COLO668 (cell line): ENCODE measurements around the gene ADCY4.
"Not testable (repeated sequence)": the region's sequence is repeated elsewhere in the genome, so short reads cannot be mapped to it uniquely, and the experiment has no call there.

Experiments
- DNase-seq: peaks from one replicate; lab custom pipeline; 2025; ENCODE audit not compliant: unreplicated experiment; lab: John Stamatoyannopoulos, UW

The ADCY4 gene

DNA sequence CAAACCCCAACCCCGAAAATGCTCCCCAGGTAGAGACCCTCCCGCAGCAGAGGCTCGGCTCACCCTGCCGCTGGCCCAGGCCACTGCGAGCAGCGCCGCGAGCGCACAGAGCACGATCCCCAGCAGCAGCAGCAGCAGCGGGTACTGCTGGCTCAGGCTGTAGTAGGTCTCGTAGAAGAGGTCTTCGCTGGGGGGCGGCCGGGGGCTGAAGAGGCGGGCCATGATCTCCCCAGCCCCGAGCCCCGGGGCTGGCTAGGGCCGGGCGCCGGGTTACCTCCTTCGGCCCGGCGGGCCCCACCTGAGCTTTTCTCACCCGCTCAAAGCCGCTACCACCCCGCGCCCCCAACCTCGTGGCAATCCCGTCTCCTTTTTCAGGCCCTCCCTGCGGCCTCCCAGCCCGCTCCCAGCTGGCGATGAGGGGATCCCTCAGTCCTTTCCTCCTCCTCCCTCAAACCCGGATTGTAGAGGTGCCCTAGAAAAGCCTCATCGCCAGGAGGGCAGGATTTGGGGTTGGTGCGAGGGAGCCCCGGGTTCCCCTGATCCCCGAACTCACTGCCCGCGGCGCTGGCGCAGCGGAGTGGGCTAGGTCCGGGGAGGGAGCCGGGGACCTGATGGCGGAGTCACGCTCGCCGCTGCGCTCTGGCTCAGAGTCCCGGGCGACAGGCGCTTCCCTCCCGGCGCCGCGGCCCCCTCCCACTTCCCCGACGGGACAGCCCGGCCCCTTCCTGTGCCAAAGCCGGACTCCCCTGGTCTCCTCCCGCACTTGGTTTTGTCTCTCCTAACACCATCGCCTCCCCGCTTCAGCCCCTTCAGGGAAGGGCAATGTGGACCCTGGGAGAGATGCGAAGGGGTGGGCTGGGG is at the start of gene ADCY4:
ADCY4 (minus strand) TSS at position 641 of the 861 bp plus-strand sequence; CDS start at position 222, 419 bp downstream.
- no peak for DNase-seq

DNA sequence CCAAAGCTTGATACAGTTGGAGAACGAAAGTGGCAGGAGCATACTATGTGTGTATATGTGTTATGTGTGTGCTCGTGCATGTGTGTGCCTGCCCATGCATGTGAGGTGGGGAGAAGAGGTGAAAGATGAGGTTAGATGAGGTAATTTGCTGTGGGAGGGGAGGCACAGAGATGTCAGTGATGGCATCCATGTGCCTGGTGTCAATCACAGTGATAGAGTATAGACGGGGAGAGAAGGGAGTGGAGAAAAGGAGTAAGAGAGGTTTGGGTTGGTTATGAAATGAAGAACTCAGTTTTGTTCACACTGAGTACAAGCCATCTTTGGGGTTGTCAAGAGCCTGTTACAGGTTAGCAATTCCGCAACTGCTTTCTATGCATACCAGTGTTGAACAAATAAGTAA is 49.3 kb upstream of the ADCY4 start:
- DNase-seq, result no peak

DNA sequence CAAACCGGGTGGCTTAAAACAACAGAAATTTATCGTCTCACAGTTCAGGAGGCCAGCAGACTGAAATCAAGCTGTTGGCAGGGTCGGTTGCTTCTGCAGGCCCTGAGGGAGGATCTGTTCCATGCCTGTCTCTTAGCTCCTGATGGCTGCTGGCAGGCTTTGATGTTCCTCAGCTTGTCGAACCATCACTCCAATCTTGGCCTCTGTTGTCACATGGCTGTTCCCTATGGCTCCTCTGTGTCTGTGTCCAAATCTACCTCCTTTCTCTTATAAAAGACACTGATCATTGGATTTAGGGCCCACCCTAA is 47.1 kb upstream of the ADCY4 start:
- DNase-seq, result no peak

DNA sequence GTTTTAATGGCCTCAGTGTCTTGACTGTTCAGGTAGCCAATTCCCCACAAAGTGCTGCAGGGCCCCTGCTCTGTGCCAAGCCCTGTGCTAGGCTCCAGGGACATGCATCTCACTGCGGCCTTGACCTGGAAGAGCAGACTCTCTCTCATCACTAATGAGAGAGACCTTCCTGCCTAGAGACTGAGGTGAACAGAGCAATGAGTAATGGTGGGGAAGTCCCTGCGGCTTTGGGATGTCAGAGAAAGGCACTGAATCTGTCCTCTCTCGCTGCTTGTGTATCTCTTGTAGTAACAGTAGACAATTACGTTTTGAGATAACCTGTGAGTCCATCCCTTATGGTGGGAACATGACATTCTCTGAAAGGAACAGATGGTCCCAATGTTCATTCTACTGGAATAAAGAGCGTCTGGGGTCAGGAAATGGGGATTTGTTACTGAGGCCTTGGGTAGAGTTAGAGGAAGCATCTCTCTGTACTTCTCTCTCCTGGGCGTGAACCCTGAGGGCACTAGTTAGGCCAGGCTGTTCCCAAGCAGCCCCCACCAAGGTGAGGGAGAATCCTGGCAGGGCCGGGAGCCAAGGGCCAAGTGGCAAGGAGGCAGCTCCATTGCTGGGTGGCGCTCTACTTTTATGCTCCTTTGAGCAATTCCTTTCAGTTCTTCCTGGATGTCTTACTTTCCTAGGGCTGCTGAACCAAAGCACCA is 46.6 kb upstream of the ADCY4 start:
- DNase-seq, result no peak

DNA sequence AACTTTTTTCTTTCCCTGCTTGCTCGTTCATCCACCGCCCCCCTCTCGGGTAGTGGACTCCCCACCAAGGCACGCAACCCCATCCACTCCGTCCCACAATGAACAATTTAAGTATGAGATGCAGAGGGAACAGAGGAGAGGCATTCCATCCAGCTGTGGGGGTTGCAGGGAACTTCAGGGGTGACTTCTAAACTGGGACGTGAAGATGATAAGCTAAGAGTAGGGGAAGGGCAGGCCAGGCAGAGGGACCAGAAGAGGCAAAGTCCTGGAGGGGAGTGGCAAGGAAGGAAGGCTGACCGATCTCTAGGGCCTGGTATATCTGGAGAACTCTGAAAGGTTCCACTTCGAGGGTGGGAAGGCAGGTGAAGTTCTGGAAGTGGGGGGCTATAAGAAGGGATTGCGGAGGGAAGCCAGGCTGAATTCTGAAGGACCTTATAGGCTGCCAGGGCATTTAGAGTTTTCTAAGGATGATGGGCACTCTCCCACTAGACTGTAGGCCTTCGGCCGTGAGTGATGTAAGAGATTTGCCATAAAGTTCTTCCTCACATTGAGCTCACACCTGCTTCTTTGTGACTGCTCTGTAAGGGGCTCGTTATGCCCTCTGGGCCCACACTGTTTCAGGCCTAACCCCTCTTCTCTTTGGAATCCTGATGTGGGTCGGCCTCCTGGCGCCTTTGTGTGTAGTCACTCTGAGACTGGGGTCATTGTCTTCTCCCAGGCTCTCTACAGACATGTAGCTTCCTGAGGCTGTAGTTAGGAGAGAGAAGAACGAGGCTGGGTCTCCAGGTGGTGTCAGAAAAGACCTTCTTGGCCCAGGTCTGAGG is 45.2 kb upstream of the ADCY4 start:
- no peak for DNase-seq

DNA sequence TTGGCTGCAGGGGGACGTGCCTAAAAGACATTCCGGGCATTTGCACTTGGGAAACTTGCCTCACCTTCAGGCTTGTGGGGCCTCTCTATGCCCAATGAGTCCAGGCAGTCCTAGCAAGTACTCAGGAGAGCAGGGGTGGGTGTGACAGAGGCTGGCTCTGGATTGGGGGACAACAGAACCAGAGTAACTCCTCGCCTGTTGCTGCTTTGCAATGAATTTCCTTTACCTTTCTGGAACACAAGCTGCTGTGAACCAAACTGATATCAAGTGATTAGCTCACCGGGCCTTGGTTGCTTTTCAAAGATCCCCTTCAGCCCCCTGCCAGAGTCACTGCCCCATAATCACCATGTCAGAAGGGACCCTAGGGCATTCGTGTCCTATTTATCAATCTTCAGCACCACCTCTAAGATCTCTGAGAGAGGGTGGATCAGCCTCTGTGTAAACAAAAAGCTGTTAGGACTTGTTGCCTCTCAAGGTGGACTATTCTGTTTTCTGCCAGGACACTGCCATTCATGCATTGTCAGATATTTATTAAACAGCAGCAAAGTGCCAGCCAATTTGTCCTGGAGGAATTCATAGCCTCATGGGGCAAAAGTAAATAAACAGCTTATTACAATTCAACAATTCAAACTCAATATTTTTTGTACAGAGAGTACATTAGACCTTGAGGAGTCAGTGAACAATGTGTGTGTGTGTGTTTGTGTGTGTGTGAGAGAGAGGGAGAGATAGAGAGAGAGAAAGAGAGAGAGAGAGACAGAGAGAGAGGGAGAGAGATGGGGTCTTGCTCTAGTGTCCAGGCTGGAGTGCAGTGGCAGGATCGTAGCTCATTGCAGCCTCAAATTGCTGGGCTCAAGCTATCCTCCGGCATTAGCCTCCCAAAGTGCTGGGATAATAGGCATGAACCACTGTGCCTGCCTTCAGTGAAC is 44.4 kb upstream of the ADCY4 start:
- no peak for DNase-seq

DNA sequence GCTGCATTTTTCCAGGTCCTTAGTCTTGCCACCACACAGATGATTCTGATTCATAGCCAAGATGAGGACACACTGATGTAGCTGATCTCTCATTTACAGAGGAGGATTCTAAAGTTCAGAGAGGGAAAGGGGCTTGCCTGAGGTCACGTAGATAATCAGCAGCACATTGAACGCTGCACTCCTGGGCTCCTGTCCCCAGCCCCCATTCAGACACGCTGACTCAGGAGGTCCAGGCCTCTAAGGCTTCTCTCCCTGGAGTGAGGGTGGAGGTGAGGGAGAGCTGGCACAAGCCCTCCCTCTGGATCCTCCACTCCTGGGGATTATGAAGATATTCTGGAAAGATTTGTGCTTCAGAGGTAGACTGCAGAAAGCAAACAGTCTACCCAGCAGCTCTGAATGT is 43.5 kb upstream of the ADCY4 start:
- no peak for DNase-seq

DNA sequence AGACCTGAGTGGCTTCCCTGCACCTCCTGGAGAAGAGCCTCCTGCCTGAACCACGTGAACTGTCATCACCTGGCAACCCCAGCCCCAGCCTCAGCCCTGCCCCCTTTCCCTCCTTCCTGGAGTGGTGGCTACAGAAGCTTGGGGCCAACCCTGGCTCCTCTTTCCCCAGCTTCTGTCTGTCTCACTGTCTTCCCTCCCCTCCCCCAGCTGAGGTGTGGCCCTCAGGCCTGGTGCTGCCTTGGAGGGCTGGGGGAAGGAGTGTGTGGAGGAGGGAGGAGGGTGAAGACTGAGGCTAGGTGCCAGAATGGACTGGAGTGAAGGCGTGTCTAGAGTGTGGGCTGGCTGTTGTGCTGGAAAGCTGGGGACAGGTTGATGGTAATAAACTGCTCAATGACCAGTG is 42.8 kb upstream of the ADCY4 start:
- DNase-seq, result peak; percentile 29

DNA sequence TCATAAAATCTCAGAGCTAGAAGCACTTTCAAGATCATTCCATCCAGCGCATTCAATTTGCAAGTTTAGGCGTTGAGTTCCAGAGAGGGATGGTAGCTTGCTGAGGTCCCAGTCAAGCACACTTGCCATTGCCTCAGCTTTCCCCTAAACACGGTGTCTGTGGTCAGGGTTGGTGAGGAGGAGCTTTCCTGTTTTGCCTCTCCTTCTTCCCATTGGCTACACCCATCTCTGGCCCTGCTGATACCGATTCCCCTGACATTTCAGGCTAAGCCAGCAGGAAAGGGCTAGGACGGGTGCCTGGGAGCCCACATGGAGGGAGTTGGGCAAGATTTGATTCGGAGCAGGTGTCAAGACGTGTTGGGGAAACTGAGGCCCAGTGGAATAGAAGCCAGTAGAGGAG is 42.3 kb upstream of the ADCY4 start:
- DNase-seq, result no peak

DNA sequence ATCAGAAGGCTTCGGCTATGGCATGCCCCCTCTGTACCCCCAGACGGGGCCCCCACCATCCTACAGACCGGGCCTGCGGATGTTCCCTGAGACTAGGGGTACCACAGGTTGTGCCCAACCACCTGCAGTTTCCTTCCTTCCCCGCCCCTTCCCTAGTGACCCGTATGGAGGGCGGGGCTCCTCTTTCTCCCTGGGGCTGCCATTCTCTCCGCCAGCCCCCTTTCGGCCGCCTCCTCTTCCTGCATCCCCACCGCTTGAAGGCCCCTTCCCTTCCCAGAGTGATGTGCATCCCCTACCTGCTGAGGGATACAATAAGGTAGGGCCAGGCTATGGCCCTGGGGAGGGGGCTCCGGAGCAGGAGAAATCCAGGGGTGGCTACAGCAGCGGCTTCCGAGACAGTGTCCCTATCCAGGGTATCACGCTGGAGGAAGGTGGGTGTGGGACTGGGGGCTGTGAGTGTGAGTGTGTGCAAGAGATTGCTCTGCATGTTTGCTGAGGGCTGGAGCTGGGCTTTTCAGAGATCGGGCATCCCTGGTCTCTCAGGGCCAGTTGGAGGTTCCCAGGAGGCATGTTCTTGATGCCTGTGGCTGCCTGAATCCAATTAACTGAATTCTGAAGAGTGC is 41.7 kb upstream of the ADCY4 start:
- DNase-seq, result no peak

DNA sequence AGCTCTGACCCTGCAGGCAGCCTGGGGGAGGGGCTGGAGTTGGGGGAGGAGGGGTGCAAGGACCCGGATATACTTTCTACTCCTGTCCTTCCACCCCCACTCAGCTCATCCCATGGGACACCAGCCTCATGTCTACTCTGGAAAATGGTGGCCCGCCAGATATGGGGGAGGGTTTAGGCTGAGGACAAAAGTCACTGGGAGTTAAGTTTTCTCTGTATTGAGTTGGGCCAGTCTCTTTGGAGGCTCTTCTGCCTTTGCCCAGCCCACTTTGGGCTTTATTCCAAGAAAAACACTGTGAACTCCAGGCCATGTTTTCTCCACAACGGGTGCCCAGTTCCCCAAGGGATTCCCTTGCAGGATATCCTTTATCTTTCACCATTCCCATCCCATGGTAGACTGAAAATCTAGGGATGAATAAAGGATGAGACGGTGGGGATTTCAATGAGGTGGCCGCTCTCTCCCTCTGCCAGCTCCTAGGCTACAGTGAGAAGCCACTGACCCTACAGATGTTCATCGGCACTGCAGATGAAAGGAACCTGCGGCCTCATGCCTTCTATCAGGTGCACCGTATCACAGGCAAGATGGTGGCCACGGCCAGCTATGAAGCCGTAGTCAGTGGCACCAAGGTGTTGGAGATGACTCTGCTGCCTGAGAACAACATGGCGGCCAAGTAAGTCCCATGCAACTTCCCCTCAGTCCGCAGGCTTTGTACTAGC is 38.0 kb upstream of the ADCY4 start:
- no peak for DNase-seq

DNA sequence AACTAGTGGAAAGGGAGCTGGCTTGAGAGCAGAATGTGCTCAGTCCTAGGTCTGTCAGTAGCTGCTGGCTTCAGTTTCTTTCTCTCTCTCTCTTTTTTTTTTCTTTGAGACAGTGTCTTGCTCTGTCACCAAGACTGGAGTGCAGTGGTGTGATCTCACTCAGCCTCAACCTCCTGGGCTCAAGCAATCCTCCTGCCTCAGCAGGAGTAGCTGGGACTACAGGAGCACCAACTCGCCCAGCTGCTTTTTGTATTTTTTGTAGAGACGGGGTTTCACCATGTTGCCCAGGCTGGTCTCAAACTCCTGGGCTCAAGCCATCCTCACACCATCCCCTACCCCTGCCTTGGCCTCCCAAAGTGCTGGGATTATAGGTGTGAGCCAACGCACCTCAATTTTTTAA is 36.7 kb upstream of the ADCY4 start:
- not testable (repeated sequence) for DNase-seq

DNA sequence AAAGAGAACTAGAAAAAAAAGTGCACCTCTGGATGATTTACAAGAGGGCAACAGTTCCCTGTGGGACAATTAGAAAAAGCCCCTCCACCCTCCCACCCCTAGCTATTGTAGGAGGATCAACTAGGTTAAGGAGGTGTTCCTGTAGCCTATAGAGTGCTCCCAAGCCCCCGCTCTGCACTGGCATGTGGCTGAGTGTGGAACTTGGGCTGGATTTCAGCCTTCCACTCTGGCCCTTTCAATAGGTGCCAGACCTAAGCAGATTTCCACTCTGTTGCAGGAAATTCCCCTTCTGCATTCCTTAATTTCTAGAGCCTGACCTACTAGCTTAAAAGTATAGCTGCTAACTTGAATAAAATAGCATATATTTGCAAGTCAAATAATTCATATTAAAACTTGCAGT is 35.9 kb upstream of the ADCY4 start:
- DNase-seq, result no peak

DNA sequence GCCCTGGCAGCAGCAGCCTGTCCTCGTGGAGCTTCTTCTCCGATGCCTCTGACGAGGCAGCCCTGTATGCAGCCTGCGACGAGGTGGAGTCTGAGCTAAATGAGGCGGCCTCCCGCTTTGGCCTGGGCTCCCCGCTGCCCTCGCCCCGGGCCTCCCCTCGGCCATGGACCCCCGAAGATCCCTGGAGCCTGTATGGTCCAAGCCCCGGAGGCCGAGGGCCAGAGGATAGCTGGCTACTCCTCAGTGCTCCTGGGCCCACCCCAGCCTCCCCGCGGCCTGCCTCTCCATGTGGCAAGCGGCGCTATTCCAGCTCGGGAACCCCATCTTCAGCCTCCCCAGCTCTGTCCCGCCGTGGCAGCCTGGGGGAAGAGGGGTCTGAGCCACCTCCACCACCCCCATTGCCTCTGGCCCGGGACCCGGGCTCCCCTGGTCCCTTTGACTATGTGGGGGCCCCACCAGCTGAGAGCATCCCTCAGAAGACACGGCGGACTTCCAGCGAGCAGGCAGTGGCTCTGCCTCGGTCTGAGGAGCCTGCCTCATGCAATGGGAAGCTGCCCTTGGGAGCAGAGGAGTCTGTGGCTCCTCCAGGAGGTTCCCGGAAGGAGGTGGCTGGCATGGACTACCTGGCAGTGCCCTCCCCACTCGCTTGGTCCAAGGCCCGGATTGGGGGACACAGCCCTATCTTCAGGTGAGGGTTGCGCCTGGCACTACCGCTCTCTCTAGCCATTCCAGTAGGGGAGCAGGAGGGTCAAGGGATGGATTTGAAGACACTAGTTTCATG is 35.2 kb upstream of the ADCY4 start:
- DNase-seq, result no peak

DNA sequence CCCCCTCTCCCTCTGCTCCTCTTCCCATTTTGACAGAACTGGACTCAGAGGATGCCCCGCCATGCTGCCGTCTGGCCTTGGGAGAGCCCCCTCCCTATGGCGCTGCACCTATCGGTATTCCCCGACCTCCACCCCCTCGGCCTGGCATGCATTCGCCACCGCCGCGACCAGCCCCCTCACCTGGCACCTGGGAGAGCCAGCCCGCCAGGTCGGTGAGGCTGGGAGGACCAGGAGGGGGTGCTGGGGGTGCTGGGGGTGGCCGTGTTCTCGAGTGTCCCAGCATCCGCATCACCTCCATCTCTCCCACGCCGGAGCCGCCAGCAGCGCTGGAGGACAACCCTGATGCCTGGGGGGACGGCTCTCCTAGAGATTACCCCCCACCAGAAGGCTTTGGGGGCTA is 34.6 kb upstream of the ADCY4 start:
- DNase-seq, result no peak

DNA sequence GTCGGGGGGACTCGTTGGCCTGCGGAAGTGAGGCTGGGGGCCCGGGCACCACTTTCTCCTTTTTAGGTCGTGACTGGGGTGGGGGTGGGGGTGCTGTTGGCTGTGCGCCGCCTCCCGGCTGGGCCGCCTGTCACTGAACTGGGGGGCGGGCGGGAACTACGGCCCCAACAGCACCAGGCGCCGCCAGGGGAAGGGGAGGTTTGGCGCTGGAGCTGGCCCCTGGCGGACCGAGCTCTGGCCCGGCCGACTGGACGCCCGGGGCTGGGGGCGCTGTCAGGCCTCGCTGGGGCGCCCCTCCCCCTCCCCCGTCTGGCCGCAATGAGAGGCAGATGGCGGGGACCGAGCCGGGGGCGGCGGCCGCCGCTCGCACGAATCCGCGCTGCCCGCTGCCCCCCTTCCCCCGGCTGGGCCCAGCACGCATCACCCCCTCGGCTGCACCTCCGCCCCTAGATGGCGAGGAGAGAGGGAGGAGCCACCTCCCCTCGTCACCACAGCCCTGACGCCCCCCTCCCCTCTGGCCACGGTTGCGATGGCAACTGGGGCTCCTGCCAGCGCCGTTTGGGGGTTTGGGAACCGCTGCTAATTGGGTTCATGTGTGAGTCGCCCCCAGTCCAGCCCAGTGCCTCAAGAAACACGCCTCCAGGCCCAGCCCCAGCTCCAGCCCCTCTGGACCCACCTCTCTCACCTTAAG is 33.8 kb upstream of the ADCY4 start:
- peak; percentile 74 for DNase-seq

DNA sequence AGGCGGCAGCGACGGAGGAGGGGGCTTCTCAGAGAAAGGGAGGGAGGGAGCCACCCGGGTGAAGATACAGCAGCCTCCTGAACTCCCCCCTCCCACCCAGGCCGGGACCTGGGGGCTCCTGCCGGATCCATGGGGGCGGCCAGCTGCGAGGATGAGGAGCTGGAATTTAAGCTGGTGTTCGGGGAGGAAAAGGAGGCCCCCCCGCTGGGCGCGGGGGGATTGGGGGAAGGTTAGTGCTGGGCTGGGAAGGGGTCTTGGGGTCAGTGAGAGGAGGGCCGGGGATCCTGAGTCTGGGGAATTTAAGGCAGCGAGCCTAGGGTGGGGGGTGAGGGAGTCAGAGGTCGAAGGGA is 33.3 kb upstream of the ADCY4 start:
- no peak for DNase-seq

DNA sequence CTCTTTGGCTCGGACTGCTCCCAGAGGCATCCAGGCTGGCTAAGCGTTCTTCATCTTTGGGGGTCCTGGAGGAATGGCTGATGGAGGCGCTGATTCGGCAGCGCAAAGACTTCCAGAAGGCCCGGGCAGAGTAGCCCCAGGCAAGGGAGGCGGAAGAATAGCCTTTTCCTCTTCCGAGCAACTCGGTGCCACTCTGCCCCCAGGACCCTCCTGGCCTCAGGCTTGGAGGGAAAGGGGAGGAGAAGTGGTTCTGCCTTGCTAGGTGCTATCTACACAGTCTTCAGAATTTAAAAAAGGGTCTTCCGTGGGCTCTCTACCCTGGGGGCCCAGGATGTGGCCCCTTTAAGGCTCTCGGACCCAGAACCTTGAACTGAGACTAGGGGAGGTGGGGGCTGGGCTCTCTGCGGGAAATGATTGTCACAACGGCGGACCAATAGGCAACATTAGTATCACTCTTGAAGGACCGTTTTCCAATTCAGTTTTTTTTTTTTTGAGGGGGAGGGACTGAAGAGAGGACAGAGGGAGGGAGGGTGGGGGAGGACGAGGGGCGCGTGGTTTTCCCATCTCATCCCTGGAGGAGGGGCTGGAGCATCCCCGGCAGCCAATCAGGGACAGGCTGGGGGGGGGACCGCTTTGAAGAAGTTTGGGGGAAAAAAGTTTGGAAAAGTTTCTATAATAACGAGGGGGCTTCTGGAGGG is 32.8 kb upstream of the ADCY4 start, which contains the start of gene NFATC4:
NFATC4 (plus strand) TSS at position 671 of the 698 bp plus-strand sequence. CDS start 157 bp downstream, outside the sequence.
- peak; percentile 90 for DNase-seq
